H1 (cell line): ENCODE data around the gene BTBD10. TPM values are rescaled to one million over a fixed set of nuclear protein-coding genes. Genes with fewer than 3 reads are reported as not detected.

Source experiments
- CTCF ChIA-PET: fragments of 300-600 bp; sonication (Branson Sonifier 250); formaldehyde crosslinking; loops from one replicate; lab custom pipeline; 2021; ENCODE audit not compliant: partially characterized antibody; lab: Charles Lee
- POLR2A ChIA-PET: fragments of 300-600 bp; sonication (Branson Sonifier 250); formaldehyde crosslinking; loops from one replicate; lab custom pipeline; 2021; ENCODE audit warnings: inconsistent platforms; ENCODE audit not compliant: partially characterized antibody; lab: Charles Lee
- DNase-seq, 2 experiments: peaks; one replicate each; pipeline versions ENCODE4 v3.0.0 to v3.0.0-alpha.2; 2010 to 2022; ENCODE audit warnings: low spot score in 2 of 2, low read depth in 1 of 2, mixed read lengths in 1 of 2
- FAIRE-seq: peaks from 2 replicates; lab custom pipeline; 2011; peaks lifted over from hg19 to GRCh38; lab: Jason Lieb, UNC
- H2AFZ ChIP-seq: 2 replicates; pipeline ENCODE4 v1.8.1; 2012; ENCODE audit warnings: low read length, inconsistent platforms
- H2AK5ac ChIP-seq: 2 replicates; pipeline ENCODE4 v1.6.1; 2013; ENCODE audit warnings: low read depth, low read length
- H2BK120ac ChIP-seq: replicated peaks from 2 replicates; pipeline ENCODE3; 2013; ENCODE audit warnings: low read depth, low read length, inconsistent platforms
- H2BK12ac ChIP-seq: 2 replicates; pipeline ENCODE4 v1.6.1; 2013; ENCODE audit warnings: low read depth, low read length
- H2BK15ac ChIP-seq: 2 replicates; pipeline ENCODE4 v1.6.1; 2013; ENCODE audit warnings: low read length
- H2BK20ac ChIP-seq: 2 replicates; pipeline ENCODE4 v1.6.1; 2013; ENCODE audit warnings: low read length
- H2BK5ac ChIP-seq: 2 replicates; pipeline ENCODE4 v1.6.1; 2013; ENCODE audit warnings: low read depth, low read length
- H3K14ac ChIP-seq: 2 replicates; pipeline ENCODE4 v1.6.1; 2013; ENCODE audit warnings: inconsistent platforms; ENCODE audit not compliant: insufficient read length
- H3K18ac ChIP-seq: 2 replicates; pipeline ENCODE4 v1.6.1; 2013; ENCODE audit warnings: low read length; ENCODE audit errors: extremely low read depth
- H3K23ac ChIP-seq: 2 replicates; pipeline ENCODE4 v1.6.1; 2013; ENCODE audit warnings: inconsistent platforms; ENCODE audit not compliant: insufficient read length
- H3K23me2 ChIP-seq: 2 replicates; pipeline ENCODE4 v1.6.1; 2013; ENCODE audit warnings: low read depth, low read length
- H3K27ac ChIP-seq: 2 replicates; pipeline ENCODE4 v1.6.1; 2011; ENCODE audit warnings: low read depth, low read length, inconsistent platforms
- H3K27me3 ChIP-seq, 4 experiments: replicated peaks in 1 of 4; 1 replicate in 1 of 4; 2 replicates in 3 of 4; pipeline versions ENCODE4 v1.6.1 to v1.8.1; 2011 to 2013; ENCODE audit warnings: low read length in 3 of 4, mild to moderate bottlenecking in 3 of 4, inconsistent platforms in 2 of 4, mixed read lengths in 2 of 4, moderate library complexity in 1 of 4; ENCODE audit not compliant: control insufficient read depth in 3 of 4, insufficient read depth in 3 of 4; ENCODE audit errors: extremely low read depth in 1 of 4
- H3K36me3 ChIP-seq, 4 experiments: 2 replicates each; pipeline versions ENCODE4 v1.6.1 to v1.8.1; 2011 to 2013; ENCODE audit warnings: mild to moderate bottlenecking in 4 of 4, low read length in 3 of 4, moderate library complexity in 2 of 4, control low read depth in 1 of 4, inconsistent platforms in 1 of 4; ENCODE audit not compliant: insufficient read depth in 4 of 4, control insufficient read depth in 2 of 4
- H3K4ac ChIP-seq: replicated peaks from 2 replicates; pipeline ENCODE3; 2013; ENCODE audit warnings: low read length, low read depth, mixed read lengths, inconsistent platforms; ENCODE audit not compliant: insufficient read length
- H3K4me1 ChIP-seq, 4 experiments: replicated peaks in 1 of 4; 1 replicate in 1 of 4; 2 replicates in 3 of 4; pipeline versions ENCODE4 v1.6.1 to v1.8.1; 2011 to 2013; ENCODE audit warnings: low read length in 3 of 4, inconsistent platforms in 2 of 4, mixed read lengths in 1 of 4; ENCODE audit not compliant: insufficient read depth in 4 of 4, control insufficient read depth in 3 of 4
- H3K4me2 ChIP-seq, 2 experiments: 2 replicates each; pipeline versions ENCODE4 v1.6.1 to v1.8.1; 2011 to 2013; ENCODE audit warnings: low read depth in 2 of 2, low read length in 2 of 2, control low read depth in 1 of 2, inconsistent platforms in 1 of 2, mild to moderate bottlenecking in 1 of 2; ENCODE audit not compliant: insufficient read depth in 1 of 2
- H3K4me3 ChIP-seq, 4 experiments: fragments of 200-600, 300-600 bp in 1 of 4; sonication (generic), shearing (Covaris generic), sonication (Bioruptor Twin) in 1 of 4; 2 replicates each; pipeline versions ENCODE4 v1.5.1 to v1.8.1; 2011 to 2016; ENCODE audit warnings: low read length in 4 of 4, low read depth in 3 of 4, control low read depth in 2 of 4, inconsistent platforms in 2 of 4, mild to moderate bottlenecking in 2 of 4, mixed read lengths in 1 of 4, moderate library complexity in 1 of 4; ENCODE audit not compliant: insufficient read depth in 2 of 4; ENCODE audit errors: extremely low read depth in 1 of 4
- H3K56ac ChIP-seq: replicated peaks from 2 replicates; pipeline ENCODE3; 2013; ENCODE audit warnings: low read depth, mild to moderate bottlenecking, mixed read lengths, low read length, inconsistent platforms; ENCODE audit not compliant: insufficient read length
- H3K79me1 ChIP-seq: 2 replicates; pipeline ENCODE4 v1.6.1; 2013; ENCODE audit warnings: low read depth, low read length, control low read depth
- H3K79me2 ChIP-seq, 2 experiments: 2 replicates each; pipeline versions ENCODE4 v1.6.1 to v1.8.1; 2012 to 2013; ENCODE audit warnings: low read length in 2 of 2, mild to moderate bottlenecking in 2 of 2, inconsistent platforms in 1 of 2; ENCODE audit not compliant: insufficient read depth in 2 of 2, control insufficient read depth in 1 of 2
- H3K9ac ChIP-seq, 4 experiments: replicated peaks in 1 of 4; 1 replicate in 1 of 4; 2 replicates in 3 of 4; pipeline versions ENCODE4 v1.6.1 to v1.8.1; 2011 to 2013; ENCODE audit warnings: low read depth in 3 of 4, low read length in 3 of 4, control low read depth in 2 of 4, mild to moderate bottlenecking in 2 of 4, moderate library complexity in 2 of 4, inconsistent platforms in 1 of 4; ENCODE audit errors: extremely low read depth in 1 of 4
- H3K9me3 ChIP-seq, 2 experiments: 2 replicates each; pipeline versions ENCODE4 v1.6.1 to v1.8.1; 2012 to 2013; ENCODE audit warnings: mild to moderate bottlenecking in 2 of 2, moderate library complexity in 2 of 2, control low read depth in 1 of 2, inconsistent platforms in 1 of 2, low read depth in 1 of 2, low read length in 1 of 2, mixed read lengths in 1 of 2; ENCODE audit not compliant: insufficient read depth in 2 of 2
- H4K20me1 ChIP-seq, 2 experiments: replicated peaks in 1 of 2; 2 replicates each; pipeline versions ENCODE3 to v1.8.1; 2011 to 2013; ENCODE audit warnings: inconsistent platforms in 2 of 2, low read length in 2 of 2, mild to moderate bottlenecking in 1 of 2; ENCODE audit not compliant: insufficient read depth in 2 of 2, control insufficient read depth in 1 of 2
- H4K5ac ChIP-seq: 2 replicates; pipeline ENCODE4 v1.6.1; 2013; ENCODE audit warnings: low read length, low read depth, mixed read lengths, inconsistent platforms; ENCODE audit not compliant: insufficient read length
- H4K8ac ChIP-seq: 2 replicates; pipeline ENCODE4 v1.8.0; 2013; ENCODE audit warnings: mild to moderate bottlenecking, moderate library complexity, low read length, inconsistent platforms; ENCODE audit not compliant: insufficient read depth; ENCODE audit errors: extremely low read depth
- H4K91ac ChIP-seq: replicated peaks from 2 replicates; pipeline ENCODE3; 2013; ENCODE audit warnings: low read length, mixed read lengths, inconsistent platforms; ENCODE audit not compliant: insufficient read length
- BACH1 ChIP-seq: IDR thresholded peaks from 2 replicates; pipeline ENCODE4 v1.6.1; 2012; ENCODE audit warnings: low read length, improper control_type of control experiment
- BCL11A ChIP-seq, 2 experiments: IDR thresholded peaks; one replicate each; pipeline ENCODE4 v1.6.1; 2011; ENCODE audit warnings: low read depth in 2 of 2, low read length in 2 of 2, mild to moderate bottlenecking in 2 of 2
- CBX5 ChIP-seq: fragments of 300-800, 300-1000 bp; sonication (generic); IDR thresholded peaks from 2 replicates; pipeline ENCODE4 v1.7.1; 2016; ENCODE audit warnings: antibody characterized with exemption, low read length, low read depth
- NANOG ChIP-seq: IDR thresholded peaks from 2 replicates; pipeline ENCODE4 v1.6.1; 2011; ENCODE audit warnings: low read length, low read depth, mild to moderate bottlenecking, inconsistent platforms; ENCODE audit not compliant: insufficient read depth, poor library complexity, severe bottlenecking
- RNF2 ChIP-seq: fragments of 200-900, 300-1000 bp; sonication (generic); IDR thresholded peaks from 2 replicates; pipeline ENCODE4 v1.7.1; 2016; ENCODE audit warnings: borderline replicate concordance, low read depth, mild to moderate bottlenecking, antibody characterized with exemption, low read length; ENCODE audit not compliant: poor library complexity, severe bottlenecking; ENCODE audit errors: missing control alignments
- SIN3A ChIP-seq, 2 experiments: IDR thresholded peaks in 1 of 2; conservative IDR thresholded peaks in 1 of 2; 2 replicates each; pipeline ENCODE4 v1.6.1; 2011 to 2012; ENCODE audit warnings: low read length in 2 of 2, improper control_type of control experiment in 1 of 2, low read depth in 1 of 2, mild to moderate bottlenecking in 1 of 2
- TAF7 ChIP-seq: optimal IDR thresholded peaks from 2 replicates; pipeline ENCODE3; 2011; ENCODE audit warnings: low read depth, mild to moderate bottlenecking, inconsistent platforms, low read length, moderate library complexity, borderline replicate concordance
- TBP ChIP-seq: IDR thresholded peaks from 2 replicates; pipeline ENCODE4 v1.6.1; 2011; ENCODE audit warnings: low read depth, low read length, improper control_type of control experiment
- TCF12 ChIP-seq: IDR thresholded peaks from 2 replicates; pipeline ENCODE4 v1.6.1; 2011; ENCODE audit warnings: low read depth, mild to moderate bottlenecking, low read length
- WGBS, 2 experiments: shearing (Covaris generic) in 1 of 2; methylation state at CpG; one replicate each; pipeline versions ENCODE4 v1.1.6 to v1.1.7; 2013 to 2015; ENCODE audit warnings: low lambda C conversion rate in 2 of 2, mixed read lengths in 2 of 2, inconsistent platforms in 1 of 2, low coverage in 1 of 2, missing lambda C conversion rate in 1 of 2; ENCODE audit not compliant: insufficient replicate concordance in 2 of 2, insufficient coverage in 1 of 2, insufficient read length in 1 of 2; ENCODE audit errors: extremely low coverage in 1 of 2, missing lambda C conversion rate in 1 of 2; 5-methylcytosine and 5-hydroxymethylcytosine counted together
- polyA plus RNA-seq, 7 experiments: library from polyadenylated mRNA; depleted of rRNA in 3 of 7; stranded (reverse) in 5 of 7; unstranded in 2 of 7; fragments of >200 nt in 5 of 7; fragments of 200-250 nt in 2 of 7; gene quantifications; 1 replicate in 5 of 7; 2 replicates in 1 of 7; 4 replicates in 1 of 7; pipeline versions ENCODE4 v1.2.1 to v1.2.3, GENCODE V29; 2011 to 2013; ENCODE audit warnings: missing spikeins in 2 of 7, mixed read lengths in 2 of 7
- total RNA-seq: library from RNA; stranded (reverse); fragmentation: NEBNext Ultra II Directional; extraction: Animal tissue kit (Norgen Biotek cat#: 25700); gene quantifications from 2 replicates; pipeline ENCODE4 v1.2.1, GENCODE V29; 2021
- TF ChIP-seq, protein P1 (sequence below): IDR thresholded peaks from 2 replicates; pipeline ENCODE4 v1.6.1; 2012; ENCODE audit warnings: inconsistent platforms

The BTBD10 gene
- total and polyA plus RNA-seq, 2 of the 8 experiments (the other 6 are each of a cell fraction or from before 2014, with no cell fraction given), result 13.8 to 22.2 TPM

DNA sequence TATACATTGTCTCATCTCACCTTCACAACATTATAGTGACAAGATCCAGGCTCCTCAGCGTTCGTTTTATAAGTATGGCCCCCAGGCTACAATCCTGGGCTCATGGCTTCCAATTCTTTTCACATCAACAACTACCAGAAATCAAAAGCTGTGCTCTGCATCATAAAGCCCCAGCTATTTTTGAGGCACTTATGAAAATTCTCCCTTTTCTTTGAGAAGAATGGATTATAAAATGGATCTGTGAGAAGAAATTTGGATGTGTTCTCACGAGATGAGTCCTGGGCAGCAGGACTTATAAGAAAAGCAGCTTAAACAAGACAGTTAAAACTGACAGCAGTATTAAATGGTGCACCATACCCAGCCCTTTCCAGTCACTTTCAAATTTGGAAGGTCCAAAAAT lies 80.3 kb downstream of the BTBD10 start:
- FAIRE-seq (no peak), DNase-seq (no peak)
- ChIA-PET CTCF (interaction anchor here (0.9 to 9.4 kb wide), 11 partner anchors 10 to 172 kb away, joined by 3 to 129 read pairs (median 4); no protein-coding TSS in a partner anchor), POLR2A (no interaction called here)
- H3K9me3 ChIP-seq, result no peaks in the 10 kb centered on the region
- H2BK5ac ChIP-seq, result no peak overlapping the region
- H4K8ac ChIP-seq, result no peak overlapping the region
- H3K23me2 ChIP-seq, result no peaks in the 10 kb centered on the region
- no peak overlapping the region for H2BK120ac ChIP-seq
- H3K56ac ChIP-seq, result no peak overlapping the region
- H4K20me1 ChIP-seq, result no peaks in the 10 kb centered on the region
- H3K23ac ChIP-seq, result no peak overlapping the region
- H3K4ac ChIP-seq, result no peak overlapping the region
- TF ChIP-seq TCF12 (no peak), SIN3A (conservative IDR thresholded peaks at IDR 0.05 in 1 of 2, IDR thresholded peaks at IDR 0.05 in 1 of 2; ENCODE audit: low read depth in 1 of 2, low read length in 2 of 2) (no peak), RNF2 (no peak), BCL11A (IDR thresholded peaks at IDR 0.05; ENCODE audit: low read depth in 2 of 2, low read length in 2 of 2) (no peak), CBX5 (no peak), BACH1 (no peak), TAF7 (no peak), NANOG (no peak), TBP (no peak)
- TF ChIP-seq, protein P1, sequence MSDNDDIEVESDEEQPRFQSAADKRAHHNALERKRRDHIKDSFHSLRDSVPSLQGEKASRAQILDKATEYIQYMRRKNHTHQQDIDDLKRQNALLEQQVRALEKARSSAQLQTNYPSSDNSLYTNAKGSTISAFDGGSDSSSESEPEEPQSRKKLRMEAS, result no peak
- no peaks in the 10 kb centered on the region for H3K79me2 ChIP-seq
- H2AK5ac ChIP-seq, result no peak overlapping the region
- H3K36me3 ChIP-seq, result peaks cover 0 to 13% (median 0%) of the 10 kb centered on the region in 4 experiments; a peak in 2 of 8 replicates
- WGBS, 2 experiments, result 89% methylated on average over 3 of the region's 3 CpGs; no CpG with 5 or more reads in 1 of the 2 experiments
- no peak overlapping the region for H3K4me2 ChIP-seq
- no peak overlapping the region for H3K9ac ChIP-seq
- H3K4me3 ChIP-seq, result no peak overlapping the region
- no peaks in the 10 kb centered on the region for H3K4me1 ChIP-seq
- H4K91ac ChIP-seq, result no peak overlapping the region
- H3K14ac ChIP-seq, result no peak overlapping the region
- H2BK12ac ChIP-seq, result no peak overlapping the region
- no peak overlapping the region for H3K18ac ChIP-seq
- H2BK15ac ChIP-seq, result no peak overlapping the region
- no peak overlapping the region for H3K27ac ChIP-seq
- no peaks in the 10 kb centered on the region for H3K27me3 ChIP-seq
- H4K5ac ChIP-seq, result no peak overlapping the region
- H2BK20ac ChIP-seq, result no peak overlapping the region
- no peak overlapping the region for H2AFZ ChIP-seq
- H3K79me1 ChIP-seq, result no peaks in the 10 kb centered on the region
